Tongue (tissue), 2 donors: ENCODE measurements around the gene NR4A3. TPM values are rescaled to one million over a fixed set of nuclear protein-coding genes. Genes with fewer than 3 reads are reported as not detected.
"Not testable (repeated sequence)": the region's sequence is repeated elsewhere in the genome, so short reads cannot be mapped to it uniquely, and the experiment has no call there.

Source experiments
- DNase-seq: peaks from one replicate; pipeline ENCODE4 v3.0.0-alpha.2; 2015
- total RNA-seq: library from RNA; depleted of rRNA; stranded (reverse); fragments of >200 nt; gene quantifications from one replicate; pipeline ENCODE4 v1.2.3, GENCODE V29; 2014

Gene NR4A3
- total RNA-seq, 1 donor from 2014 or later = 4.7 TPM

DNA sequence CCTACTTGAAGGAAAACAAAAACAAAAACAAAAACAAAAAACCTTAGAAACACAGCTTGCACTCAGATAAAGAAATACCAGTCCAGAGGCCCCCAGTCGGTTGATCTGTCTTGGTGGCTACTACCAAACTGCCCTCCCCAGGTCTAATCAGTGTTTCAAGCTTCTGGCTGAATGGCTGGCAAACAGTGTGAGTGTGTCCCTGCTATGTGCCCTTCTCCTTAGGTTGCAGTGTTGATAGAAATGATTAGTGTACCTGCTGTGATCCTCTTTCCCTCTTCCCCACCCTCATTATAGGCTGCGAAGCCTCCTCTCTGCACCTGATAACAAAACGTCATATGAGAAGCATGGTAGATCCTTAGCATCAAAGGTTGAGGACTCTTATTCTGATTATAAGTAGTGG is 12.8 kb downstream of the NR4A3 start:
- no peak for DNase-seq

DNA sequence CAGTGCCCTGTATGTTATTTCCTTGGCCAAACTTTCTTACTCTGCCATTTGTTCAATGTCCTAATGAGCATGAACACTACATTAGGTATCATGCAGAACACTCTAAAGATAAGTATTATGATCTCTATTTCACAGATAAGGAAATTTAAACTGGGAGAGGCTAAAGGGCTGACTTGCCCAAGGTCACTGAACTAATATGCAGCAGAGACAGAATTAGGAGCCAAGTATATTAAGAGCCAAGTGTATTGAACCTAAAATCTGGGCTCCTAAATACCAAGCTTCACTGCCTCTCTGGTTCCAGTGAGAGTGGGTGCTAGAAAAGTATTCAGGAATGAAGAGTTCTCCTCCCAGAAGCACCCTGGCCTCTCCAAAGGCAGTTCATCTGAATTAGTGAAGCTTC is 13.5 kb downstream of the NR4A3 start:
- DNase-seq = no peak

- DNase-seq = no peak
Observed at GRCh38 chr9:99835581-99835980, 13.9 kb downstream of the NR4A3 start.

GRCh38 chr9:99840072-99840471 is 18.4 kb downstream of the NR4A3 start:
- no peak for DNase-seq

DNA sequence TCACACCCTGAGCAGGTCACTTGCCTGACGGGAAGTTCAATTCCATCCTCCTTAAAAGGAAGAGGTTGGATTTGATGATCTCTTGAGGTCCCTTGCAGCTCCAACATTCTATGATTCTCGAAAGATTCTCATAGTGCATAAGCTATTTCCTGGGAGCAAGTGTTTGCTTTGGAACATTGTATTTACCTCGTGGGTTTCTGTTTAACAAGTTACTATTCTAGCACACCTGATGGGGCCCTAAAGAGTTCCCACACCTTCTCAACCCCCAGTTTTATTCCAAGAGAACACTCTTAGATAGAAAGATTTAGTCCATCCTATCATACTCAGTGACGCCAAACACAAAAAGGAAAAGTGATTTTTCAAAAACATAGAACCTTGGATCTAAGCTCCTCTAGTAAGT is 23.4 kb downstream of the NR4A3 start:
- no peak for DNase-seq

DNA sequence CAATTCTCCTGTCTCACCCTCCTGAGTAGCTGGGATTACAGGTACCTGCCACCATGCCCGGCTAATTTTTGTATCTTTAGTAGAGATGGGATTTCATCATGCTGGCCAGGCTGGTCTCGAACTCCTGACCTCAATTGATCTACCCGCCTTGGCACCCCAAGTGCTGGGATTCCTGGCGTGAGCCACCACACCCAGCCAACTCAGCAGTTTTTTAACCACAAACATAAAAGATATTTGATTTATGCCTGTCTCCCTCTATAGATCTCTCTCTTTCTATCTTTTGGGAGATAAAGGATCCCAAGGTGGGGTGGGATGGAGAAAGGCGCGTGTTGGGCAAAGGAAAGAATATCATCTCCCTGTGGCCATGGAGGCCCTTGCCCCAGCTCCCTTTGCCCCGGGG is 26.8 kb downstream of the NR4A3 start:
- DNase-seq = no peak

- no peak for DNase-seq
Observed at GRCh38 chr9:99850736-99851499, 29.2 kb downstream of the NR4A3 start.

GRCh38 chr9:99851500-99851822 is 29.8 kb downstream of the NR4A3 start:
- DNase-seq = no peak

GRCh38 chr9:99852617-99853016 is 30.9 kb downstream of the NR4A3 start:
- no peak for DNase-seq

GRCh38 chr9:99855467-99856176 is 33.9 kb downstream of the NR4A3 start:
- DNase-seq = no peak

DNA sequence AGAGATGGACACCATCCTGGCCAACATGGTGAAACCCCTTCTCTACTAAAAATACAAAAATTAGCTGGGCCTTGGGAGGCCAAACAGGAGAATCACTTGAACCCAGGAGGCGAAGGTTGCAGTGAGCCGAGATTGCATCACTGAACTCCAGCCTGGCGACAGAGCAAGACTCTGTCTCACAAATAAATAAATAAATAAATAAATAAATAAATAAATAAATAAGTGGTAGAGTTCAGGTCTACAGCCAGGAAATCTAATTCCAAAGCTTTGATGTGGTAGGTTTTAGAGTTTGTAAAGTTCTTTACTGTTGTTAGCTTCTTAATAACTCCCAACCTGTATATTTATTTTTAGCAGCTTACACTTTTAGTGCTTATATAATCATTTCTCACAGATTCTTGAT is 35.9 kb downstream of the NR4A3 start:
- DNase-seq = not testable (repeated sequence)

GRCh38 chr9:99858087-99858486 is 36.4 kb downstream of the NR4A3 start:
- DNase-seq = no peak

GRCh38 chr9:99859243-99859980 is 37.7 kb downstream of the NR4A3 start:
- no peak for DNase-seq

GRCh38 chr9:99860266-99860665 is 38.6 kb downstream of the NR4A3 start:
- DNase-seq = no peak

GRCh38 chr9:99863955-99864354 is 42.3 kb downstream of the NR4A3 start:
- DNase-seq = no peak

DNA sequence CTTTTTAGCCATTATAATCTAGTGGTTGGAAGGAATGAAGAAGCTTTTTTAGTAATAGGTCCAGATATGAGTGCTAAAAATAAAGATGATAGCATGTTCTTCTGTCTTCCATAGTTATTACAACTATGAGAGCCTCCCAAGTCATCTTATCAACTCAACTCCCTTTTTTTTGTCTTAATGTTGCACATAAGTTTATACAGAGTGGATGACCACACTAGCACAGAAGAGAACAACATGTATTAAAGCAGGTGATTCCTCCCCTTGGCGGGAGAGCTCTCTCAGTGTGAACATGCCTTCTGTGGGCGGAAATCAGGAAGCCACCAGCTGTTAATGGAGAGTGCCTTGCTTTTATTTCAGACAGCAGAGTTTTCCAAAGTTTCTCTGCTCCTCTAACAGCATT is 44.7 kb downstream of the NR4A3 start:
- no peak for DNase-seq

DNA sequence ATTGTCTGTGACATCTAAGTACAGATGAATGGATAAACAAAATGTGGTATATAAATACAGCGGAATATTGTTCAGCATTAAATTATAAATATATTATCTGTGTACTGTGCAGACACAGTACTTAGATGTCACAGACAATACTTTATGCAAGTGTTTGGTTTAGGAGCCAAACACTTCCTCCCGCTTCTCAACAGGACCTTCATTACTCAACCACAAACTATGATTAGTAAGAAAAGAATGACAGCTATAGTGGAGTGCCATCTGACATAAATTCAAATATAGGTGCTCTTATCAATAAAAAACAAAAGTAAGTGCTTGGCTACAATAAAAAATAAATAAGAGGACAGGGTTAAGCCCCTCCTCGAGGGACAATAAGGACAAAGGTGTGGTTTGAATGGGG is 45.9 kb downstream of the NR4A3 start:
- DNase-seq = no peak

- DNase-seq = no peak
Observed at GRCh38 chr9:99867968-99868367, 46.3 kb downstream of the NR4A3 start.

DNA sequence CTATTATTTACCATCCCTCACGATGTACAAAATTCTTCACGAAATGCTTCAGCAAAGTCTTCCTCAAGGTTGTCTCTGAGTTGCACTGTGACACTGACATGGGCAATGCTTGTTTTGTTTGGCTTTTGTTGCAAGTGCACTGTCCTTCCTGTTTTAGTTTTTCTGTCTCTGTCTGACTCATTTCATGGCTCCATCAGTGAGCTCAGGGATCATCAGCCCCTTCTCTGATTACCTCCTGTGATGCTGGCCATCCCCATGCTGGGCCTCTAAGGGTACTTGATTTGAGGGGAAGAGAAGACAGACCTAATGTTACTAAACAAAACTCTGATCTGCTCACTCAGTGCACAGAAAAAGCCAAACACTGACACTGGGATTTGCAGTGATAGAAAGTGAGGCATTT is 47.2 kb downstream of the NR4A3 start:
- DNase-seq = no peak

DNA sequence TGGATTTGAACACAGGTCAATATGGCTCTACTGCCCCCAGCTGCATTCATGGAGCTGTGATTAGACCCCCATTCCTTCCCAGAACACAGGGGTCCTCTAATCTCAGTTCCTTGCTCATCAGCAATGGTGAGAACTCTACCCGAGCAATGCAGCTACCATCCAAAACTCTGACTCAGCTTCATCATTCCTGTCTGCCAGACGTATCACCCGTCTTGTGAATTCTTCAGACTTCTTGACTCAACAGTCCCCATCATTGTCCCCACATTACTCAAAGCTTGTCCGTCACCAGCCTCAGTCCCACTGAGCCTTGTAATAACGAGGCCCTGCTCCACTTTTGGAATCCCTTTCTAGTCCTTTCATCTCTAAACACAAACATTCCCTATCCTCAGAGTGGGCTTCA is 48.4 kb downstream of the NR4A3 start:
- DNase-seq = no peak

- DNase-seq = no peak
Observed at GRCh38 chr9:99873531-99873930, 51.8 kb downstream of the NR4A3 start.

DNA sequence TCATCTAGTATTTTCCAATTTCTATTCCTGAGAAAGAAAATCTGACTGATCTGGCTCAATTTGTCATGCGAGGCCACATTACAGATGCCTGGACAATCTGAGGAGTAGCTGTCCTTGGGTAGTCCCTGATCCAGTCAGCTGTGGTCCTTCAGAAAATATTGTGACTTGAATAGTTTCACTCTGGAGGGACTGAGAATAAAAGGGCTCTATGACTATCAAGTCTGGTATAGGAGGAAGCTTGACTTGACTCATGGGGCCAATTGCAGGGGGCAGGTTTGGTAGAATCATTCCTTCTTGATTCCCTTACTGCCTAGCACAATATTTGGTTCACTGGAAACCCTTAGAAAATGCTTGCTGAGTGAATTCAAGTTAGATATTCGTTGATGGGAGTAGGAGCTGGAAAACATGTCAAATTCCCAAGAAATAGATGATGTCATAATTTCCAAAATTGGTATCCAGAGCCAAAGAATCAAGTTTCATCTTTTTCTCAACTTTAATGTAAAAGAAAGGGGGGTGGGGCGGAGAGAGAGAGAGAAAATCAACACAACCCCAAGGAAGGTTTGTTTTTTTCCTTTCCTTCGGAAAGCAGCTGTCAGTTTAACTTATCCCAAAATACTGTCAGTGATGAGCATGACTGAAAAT is 52.4 kb downstream of the NR4A3 start:
- DNase-seq = no peak

DNA sequence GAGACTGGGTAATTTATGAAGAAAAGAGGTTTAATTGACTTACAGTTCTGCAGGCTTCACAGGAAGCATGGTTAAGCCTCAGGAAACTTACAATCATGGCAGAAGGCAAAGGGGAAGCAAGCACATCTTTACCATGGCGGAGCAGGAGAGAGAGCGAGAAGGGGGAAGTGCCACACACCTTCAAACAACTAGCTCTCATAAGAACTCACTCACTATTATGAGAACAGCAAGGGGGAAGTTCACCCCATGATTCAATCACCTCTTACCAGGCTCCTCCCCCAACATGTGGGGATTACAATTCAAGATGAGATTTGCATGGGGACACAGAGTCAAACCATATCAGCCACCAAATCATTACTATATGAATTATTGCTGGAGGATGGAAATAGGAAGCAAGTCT is 54.5 kb downstream of the NR4A3 start:
- no peak for DNase-seq
